Erythroblast (primary cell): ENCODE results near the gene ZNF260.

Experiments
- GATA1 ChIP-seq: IDR thresholded peaks from 2 replicates; pipeline ENCODE4 v1.6.1; 2011; ENCODE audit warnings: low read depth, mild to moderate bottlenecking, control low read depth, low read length, moderate library complexity
- POLR2A ChIP-seq: IDR thresholded peaks from 2 replicates; pipeline ENCODE4 v1.6.1; 2011; ENCODE audit warnings: mild to moderate bottlenecking, low read length

- TF ChIP-seq POLR2A, result no peak
- no peak for TF ChIP-seq GATA1
These were observed 45.2 kb downstream of the ZNF260 start for GRCh38 chr19:36482876-36483275.
